ENCODE results near the gene MED1.
"Not testable (repeated sequence)": the region's sequence is repeated elsewhere in the genome, so short reads cannot be mapped to it uniquely, and the experiment has no call there.

Gene MED1, protein sequence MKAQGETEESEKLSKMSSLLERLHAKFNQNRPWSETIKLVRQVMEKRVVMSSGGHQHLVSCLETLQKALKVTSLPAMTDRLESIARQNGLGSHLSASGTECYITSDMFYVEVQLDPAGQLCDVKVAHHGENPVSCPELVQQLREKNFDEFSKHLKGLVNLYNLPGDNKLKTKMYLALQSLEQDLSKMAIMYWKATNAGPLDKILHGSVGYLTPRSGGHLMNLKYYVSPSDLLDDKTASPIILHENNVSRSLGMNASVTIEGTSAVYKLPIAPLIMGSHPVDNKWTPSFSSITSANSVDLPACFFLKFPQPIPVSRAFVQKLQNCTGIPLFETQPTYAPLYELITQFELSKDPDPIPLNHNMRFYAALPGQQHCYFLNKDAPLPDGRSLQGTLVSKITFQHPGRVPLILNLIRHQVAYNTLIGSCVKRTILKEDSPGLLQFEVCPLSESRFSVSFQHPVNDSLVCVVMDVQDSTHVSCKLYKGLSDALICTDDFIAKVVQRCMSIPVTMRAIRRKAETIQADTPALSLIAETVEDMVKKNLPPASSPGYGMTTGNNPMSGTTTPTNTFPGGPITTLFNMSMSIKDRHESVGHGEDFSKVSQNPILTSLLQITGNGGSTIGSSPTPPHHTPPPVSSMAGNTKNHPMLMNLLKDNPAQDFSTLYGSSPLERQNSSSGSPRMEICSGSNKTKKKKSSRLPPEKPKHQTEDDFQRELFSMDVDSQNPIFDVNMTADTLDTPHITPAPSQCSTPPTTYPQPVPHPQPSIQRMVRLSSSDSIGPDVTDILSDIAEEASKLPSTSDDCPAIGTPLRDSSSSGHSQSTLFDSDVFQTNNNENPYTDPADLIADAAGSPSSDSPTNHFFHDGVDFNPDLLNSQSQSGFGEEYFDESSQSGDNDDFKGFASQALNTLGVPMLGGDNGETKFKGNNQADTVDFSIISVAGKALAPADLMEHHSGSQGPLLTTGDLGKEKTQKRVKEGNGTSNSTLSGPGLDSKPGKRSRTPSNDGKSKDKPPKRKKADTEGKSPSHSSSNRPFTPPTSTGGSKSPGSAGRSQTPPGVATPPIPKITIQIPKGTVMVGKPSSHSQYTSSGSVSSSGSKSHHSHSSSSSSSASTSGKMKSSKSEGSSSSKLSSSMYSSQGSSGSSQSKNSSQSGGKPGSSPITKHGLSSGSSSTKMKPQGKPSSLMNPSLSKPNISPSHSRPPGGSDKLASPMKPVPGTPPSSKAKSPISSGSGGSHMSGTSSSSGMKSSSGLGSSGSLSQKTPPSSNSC (N-terminal part only)

DNA sequence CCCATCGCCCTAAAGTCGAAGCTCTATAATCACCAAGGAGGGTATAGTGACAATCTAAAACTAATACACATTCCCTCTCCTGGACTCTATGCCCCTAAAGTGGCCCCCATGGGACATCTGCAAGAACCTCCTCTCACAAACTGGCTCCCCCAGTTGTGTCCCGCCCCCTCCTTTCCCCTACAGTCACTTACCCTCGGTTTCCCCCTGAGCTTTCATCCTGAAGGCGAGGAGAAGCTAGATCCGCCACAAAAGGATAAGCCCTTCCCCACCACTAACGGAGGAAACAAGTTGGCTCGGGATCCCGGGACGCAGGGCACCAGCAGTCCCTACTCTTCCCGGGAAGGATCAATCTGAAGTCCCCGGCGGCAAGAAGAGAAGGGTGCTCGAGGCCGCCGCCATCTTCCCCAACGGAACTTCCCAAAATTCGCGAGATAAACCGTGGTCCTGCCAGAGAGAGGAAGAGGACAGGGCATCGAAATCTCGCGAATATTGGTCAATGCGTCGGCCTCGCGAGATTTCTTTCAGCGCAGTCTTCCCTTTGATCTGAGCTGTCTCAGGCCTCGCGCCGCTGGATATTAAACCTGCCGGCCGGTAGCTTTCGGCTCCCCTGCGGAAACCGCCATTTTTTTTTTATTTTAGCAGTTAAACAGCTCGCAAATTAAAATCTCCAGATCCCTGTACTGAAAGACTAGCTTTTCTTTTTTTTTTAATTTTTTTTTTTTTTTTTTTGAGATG, at the start of gene MED1:
TSS of gene MED1 (minus strand) at position 417 of the 735 bp plus-strand sequence. CDS start at position 216, 201 bp downstream.
- DNase-seq (ENCODE audit: low spot score) = peak; percentile 92

DNA sequence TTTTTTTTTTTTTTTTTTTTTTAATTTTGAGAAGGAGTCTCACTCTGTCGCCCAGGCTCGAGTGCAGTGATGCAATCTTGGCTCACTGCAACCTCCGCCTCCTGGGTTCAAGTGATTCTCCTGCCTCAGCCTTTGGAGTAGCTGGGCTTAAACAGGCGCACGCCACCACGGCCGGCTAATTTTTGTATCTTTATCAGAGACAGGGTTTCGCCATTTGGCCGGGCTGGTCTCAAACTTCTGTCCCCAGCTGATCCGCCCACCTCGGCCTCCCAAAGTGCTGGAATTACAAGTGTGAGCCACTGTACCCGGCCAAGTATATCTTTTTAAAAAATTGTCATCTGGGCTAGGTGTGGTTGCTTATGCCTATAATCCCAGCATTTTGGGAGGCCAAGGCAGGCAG, 45.9 kb upstream of the MED1 start:
- not testable (repeated sequence) for DNase-seq (ENCODE audit: low spot score)

DNA sequence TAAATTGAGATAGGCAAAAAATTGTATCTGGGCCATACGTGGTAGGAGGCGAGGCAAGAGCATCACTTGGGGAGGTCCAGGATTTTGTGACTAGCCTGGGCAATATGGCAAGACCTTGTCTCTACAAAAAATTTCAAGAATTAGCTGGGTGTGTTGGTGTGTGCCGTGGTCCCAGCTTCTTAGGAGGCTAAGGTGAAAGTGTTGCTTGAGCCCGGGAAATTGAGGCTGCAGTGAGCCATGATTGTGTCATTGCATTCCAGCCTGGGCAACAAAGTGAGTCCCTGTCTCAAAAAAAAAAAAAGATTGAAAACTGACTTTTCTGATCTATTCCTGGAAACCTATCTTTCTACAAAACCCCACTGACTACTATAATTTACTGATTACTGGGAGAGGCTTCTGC, 36.9 kb upstream of the MED1 start:
- DNase-seq (ENCODE audit: low spot score) = no peak

DNA sequence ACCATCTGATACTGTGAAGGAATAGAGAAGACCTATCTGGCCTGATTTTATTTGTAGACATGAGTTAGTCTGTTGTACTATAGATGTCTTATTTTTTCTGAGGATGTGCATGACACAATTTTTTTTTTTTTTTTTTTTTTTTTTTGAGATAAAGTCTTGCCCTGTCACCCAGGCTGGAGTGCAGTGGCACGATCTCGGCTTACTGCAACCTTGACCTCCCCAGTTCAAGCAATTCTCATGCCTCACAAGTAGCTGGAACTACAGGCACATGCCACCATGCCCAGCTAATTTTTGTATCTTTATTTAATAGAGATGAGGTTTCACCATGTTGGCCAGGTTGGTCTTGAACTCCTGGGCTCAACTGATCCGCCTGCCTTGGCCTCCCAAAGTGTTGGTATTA, 36.4 kb upstream of the MED1 start:
- DNase-seq (ENCODE audit: low spot score) = not testable (repeated sequence)

DNA sequence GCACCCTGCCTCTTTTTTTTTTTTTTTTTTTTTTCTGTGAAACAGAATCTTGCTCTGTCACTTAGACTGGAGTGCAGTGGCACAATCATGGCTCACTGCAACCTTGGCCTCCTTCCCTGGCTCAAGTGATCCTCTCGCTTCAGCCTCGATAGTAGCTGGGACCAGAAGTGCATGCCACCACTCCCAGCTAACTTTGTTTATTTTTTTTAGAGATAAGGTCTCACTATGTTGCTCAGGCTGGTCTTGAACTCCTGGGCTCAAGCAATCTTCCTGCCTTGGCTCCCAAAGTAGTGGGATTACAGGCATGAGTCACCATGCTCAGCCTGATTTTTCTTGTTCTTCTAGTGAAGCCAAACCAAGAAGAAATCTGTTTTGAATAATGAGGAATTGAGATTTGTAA, 35.2 kb upstream of the MED1 start:
- DNase-seq (ENCODE audit: low spot score) = no peak

DNA sequence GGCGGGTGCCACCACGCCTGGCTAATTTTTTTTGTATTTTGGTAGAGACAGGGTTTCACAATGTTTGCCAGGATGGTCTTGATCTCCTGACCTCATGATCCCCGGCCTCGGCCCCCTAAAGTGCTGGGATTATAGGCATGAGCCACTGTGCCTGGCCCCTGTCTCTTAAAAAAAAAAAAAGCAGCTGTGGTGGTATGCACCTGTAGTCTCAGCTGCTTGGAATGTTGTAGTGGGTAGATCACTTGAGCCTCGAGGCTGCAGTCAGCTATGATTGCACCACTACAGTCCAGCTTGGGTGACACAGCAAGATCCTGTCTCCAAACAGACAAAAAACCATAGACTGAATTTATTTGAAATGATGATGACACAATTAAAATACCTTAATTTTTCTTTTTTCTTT, 34.5 kb upstream of the MED1 start:
- DNase-seq (ENCODE audit: low spot score) = no peak

DNA sequence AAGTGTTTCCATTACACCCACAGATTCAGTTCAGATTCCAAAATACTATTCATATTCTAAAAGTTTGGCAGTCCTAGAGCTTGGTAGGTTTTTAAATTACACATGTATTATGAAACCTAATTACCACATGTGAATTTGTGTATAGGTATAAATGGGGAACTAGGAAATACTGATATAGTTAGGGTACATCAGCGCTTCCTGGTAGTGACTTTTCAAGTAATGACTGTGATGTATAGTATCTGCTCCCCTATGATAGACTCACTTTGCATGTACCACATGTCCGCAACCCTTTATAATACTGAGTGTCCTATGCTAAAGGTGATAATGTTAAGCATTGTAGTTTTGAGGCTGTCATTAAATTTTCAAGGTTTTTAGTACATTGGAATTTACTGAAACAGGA, 33.1 kb upstream of the MED1 start:
- DNase-seq (ENCODE audit: low spot score) = no peak

DNA sequence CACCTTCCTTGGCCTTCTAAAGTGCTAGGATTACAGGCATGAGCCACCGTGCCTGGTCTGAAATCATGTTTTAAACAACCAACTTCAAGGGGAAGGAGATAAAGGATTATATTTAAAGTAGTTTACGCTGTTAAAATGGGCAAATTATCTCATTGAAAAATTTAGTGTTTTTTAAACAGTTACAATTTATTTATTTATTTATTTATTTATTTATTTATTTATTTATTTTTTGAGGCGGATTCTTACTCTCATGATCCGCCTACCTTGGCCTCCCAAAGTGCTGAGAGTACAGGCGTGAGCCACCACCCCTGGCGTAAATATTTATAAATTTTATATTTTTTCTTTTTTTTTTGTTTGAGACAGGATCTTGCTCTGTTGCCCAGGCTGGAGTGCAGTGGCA, 32.4 kb upstream of the MED1 start:
- no peak for DNase-seq (ENCODE audit: low spot score)

DNA sequence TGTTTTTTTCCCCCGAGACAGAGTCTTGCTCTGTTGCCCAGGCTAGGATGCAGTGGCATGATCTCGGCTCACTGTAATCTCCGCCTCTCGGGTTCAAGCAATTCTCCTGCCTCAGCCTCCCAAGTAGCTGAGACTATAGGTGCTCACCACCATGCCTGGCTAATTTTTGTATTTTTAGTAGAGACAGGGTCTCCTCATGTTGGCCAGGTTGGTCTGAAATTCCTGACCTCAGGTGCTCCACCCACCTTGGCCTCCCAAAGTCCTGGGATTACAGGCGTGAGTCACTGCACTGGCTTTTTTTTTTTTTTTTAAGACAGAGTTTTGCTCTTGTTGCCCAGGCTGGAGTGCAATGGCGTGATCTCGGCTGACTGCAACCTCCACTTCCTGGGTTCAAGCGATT, 28.6 kb upstream of the MED1 start:
- not testable (repeated sequence) for DNase-seq (ENCODE audit: low spot score)

DNA sequence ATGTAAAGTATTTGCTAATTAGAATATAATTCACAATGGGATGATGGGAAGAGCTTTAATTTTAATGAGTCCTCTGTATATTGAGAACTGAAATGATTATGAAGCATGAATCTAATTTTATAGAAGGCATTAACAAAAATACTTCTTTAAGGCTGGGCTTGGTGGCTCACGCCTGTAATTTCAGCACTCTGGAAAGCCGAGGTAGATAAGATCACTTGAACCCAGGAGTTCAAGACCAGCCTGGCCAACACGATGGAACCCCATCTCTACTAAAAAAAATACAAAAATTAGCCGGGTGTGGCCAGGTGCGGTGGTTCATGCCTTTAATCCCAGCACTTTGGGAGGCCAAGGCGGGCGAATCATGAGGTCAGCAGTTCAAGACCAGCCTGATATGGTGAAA, 22.2 kb upstream of the MED1 start:
- DNase-seq (ENCODE audit: low spot score) = no peak

DNA sequence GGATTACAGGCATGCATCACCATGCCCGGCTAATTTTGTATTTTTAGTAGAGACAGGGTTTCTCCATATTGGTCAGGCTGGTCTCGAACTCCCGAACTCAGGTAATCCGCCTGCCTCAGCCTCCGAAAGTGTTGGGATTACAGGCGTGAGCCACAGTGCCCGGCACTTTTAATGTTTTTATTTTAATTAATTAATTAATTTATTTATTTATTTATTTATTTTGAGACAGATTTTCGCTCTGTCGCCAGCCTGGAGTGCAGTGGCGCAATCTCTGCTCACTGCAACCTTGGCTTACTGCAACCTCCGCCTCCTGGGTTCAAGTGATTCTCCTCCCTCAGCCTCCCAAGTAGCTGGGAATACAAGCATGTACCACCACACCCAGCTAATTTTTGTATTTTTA, 17.5 kb upstream of the MED1 start:
- DNase-seq (ENCODE audit: low spot score) = not testable (repeated sequence)

DNA sequence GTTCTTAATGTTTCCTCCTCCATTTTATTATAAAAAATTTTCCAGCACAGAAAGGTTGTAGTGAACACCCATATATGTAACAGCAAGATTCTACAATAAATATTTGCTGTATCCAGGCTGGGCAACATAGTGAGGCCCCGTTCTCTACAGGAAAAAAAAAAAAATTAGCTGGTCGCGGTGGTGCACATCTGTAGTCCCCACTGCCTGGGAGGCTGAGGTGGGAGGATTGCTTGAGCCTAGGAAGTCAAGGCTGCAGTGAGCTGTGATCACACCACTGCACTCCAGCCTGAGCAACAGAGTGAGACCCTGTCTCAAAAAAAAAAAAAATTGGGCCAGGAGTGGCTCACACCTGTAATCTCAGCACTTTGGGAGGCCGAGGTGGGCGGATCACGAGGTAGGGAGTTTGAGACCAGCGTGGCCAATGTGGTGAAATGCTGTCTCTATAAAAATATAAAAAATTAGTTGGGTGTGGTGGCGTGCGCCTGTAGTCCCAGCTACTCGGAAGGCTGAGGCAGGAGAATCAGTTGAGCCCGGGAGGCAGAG, 13.6 kb upstream of the MED1 start:
- DNase-seq (ENCODE audit: low spot score) = not testable (repeated sequence)

DNA sequence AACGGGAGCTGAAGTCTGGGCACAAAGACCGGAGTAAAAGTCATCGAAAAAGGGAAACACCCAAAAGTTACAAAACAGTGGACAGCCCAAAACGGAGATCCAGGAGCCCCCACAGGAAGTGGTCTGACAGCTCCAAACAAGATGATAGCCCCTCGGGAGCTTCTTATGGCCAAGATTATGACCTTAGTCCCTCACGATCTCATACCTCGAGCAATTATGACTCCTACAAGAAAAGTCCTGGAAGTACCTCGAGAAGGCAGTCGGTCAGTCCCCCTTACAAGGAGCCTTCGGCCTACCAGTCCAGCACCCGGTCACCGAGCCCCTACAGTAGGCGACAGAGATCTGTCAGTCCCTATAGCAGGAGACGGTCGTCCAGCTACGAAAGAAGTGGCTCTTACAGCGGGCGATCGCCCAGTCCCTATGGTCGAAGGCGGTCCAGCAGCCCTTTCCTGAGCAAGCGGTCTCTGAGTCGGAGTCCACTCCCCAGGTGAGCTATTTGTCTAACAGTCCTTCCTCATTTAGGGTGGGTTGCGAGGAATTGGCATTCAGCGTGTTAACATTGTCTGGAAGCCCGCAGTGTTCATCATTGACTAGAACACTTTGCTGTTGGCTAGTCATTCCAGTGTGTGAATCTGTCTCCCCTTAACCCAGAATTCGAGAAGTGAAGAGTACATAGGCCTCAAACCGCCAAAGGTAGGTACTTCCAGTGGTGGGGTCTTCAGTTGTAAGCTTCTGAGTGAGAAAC, 11.7 kb upstream of the MED1 start:
- DNase-seq (ENCODE audit: low spot score) = no peak

DNA sequence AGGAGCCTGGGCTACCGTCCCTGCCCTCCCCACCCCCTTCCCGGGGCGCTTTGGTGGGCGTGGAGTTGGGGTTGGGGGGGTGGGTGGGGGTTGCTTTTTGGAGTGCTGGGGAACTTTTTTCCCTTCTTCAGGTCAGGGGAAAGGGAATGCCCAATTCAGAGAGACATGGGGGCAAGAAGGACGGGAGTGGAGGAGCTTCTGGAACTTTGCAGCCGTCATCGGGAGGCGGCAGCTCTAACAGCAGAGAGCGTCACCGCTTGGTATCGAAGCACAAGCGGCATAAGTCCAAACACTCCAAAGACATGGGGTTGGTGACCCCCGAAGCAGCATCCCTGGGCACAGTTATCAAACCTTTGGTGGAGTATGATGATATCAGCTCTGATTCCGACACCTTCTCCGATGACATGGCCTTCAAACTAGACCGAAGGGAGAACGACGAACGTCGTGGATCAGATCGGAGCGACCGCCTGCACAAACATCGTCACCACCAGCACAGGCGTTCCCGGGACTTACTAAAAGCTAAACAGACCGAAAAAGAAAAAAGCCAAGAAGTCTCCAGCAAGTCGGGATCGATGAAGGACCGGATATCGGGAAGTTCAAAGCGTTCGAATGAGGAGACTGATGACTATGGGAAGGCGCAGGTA, 11.0 kb upstream of the MED1 start:
- DNase-seq (ENCODE audit: low spot score) = no peak

DNA sequence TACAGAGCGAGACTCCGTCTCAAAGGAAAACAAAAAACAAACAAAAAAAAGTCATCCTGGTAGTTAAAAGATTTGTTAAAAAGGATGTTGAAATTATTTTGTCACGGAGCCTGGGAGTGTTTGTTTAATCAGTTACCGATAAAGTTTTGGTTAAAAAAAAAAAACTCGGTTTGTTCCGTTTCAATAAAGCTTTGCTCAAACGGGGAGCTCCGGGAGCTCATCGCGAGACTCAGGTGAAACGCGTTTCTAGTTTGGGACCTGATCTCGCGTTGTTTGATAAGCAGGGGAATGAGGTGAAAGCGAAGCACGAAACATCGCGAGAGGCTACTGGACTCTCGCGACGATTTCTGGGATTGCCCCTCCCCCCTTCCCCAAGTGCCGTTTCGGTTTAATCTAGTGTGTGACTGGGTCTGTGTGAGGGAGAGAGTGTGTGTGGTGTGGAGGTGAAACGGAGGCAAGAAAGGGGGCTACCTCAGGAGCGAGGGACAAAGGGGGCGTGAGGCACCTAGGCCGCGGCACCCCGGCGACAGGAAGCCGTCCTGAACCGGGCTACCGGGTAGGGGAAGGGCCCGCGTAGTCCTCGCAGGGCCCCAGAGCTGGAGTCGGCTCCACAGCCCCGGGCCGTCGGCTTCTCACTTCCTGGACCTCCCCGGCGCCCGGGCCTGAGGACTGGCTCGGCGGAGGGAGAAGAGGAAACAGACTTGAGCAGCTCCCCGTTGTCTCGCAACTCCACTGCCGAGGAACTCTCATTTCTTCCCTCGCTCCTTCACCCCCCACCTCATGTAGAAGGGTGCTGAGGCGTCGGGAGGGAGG, 10.3 kb upstream of the MED1 start, which contains the start of gene CDK12:
TSS of gene CDK12 (plus strand) at position 374 of the 813 bp plus-strand sequence. CDS start 586 bp downstream, outside the sequence.
- DNase-seq (ENCODE audit: low spot score) = peak; percentile 98

DNA sequence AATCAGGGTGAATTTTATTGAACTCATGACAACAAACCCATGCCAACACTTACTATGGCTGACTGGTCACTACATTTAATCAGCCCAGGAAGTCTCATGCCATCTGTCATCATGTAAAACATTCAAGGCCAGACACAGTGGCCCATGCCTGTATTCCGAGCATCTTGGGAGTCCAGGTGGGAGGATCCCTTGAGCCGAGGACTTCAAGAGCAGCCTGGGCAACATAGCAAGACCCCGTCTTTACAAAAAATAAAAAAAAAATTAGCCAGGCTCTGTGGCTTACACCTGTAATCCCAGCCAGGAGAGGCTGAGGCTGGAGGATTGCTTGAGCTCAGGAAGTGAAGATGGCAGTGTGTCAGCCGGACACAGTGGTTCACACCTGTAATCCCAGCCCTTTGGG, 4.9 kb upstream of the MED1 start:
- no peak for DNase-seq (ENCODE audit: low spot score)

DNA sequence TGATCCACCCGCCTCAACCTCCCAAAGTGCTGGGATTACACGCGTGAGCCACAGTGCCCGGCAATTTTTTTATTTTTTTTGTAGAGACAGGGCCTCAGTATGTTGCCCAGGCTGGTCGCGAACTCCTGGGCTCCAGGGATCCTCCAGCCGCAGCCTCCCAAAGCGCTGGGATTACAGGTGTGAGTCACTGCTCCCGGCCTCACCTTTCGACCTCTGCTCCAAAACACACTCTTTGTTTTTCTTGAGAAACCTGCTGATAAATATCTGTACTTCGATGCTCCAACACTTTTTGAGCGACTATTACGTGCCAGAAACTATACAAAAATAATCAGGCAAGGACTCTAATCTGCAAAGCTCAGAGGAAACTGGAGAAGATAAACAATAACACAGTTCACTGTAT, 1.0 kb downstream of the MED1 start:
- no peak for DNase-seq (ENCODE audit: low spot score)

DNA sequence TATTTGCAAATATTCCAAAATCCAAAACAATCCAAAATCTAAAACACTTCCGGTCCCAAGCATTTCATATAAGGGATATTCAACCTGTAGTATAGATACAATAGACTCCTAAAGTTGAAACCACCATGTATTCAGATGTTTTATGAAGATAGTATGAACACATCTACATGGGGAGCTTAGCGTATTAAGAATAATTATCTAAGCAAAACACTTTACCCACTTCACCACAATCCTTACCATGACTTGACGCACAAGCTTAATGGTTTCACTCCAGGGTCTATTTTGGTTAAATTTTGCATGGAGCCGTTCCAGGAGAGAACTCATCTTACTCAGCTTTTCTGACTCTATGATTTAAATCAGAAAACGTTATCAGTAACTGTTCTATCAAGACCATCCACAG, 3.5 kb downstream of the MED1 start:
- no peak for DNase-seq (ENCODE audit: low spot score)

DNA sequence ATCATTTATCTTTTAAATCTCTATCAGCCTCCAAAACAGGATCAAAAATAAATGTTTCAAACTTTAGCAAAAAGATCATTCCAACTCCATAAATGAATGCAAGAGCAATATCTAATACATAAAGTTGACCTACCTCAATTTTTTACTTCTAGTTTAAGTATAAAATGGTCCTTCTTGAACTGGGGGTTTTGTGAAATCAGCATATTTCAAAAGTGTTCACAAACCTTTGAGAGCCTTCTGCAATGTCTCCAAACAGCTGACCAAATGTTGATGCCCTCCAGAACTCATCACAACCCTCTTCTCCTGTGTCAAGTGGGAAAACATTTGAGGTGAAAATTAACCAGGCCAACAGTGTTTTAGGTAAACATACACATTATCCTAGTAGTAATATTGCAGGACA, 7.7 kb downstream of the MED1 start:
- DNase-seq (ENCODE audit: low spot score) = no peak

Measured in putamen (tissue), 1 donor.